EH (cell line): ENCODE measurements around the gene ARMC6.

ENCODE experiments used
- DNase-seq: peaks from one replicate; pipeline ENCODE4 v3.0.0-alpha.2; 2015; ENCODE audit warnings: low read depth

The ARMC6 gene

DNA sequence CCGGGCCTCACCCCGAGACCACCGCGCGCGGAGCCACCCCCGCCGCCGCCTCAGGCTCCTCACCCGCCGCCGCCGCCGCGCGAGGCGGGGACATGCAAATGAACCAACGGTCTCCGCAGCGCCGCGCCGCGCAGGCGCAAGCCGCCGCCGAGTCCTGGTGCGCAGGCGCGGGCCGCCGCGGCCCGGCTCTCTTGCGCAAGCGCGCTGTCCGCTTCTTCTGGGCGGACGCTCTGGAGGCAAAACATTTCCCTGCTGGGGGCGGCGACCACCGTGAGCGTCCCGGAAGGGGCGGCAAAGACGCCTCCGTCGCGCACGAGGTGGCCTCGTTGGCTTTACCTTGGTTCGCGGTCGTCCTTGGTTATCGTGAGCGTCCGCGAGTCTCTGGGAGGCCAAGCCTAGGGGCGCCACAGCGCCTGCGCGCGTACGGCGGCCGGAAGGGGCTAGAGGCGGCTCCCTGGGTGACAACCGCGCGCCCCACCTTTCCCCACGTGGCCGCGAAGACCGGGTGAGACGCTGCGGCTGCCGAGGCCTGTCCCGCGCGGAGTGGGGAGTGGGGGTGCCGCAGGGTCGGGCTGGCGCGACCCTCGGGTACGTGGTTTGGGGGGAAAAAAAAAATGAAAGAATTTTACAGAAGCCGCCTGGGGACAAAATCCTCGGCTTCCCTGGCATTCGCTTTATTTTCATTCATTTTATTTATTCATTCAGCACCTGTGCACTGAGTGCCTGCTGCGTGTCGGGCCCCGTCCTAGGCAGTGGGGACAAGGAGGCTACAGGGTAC, at the start of gene ARMC6, which contains the start of gene SUGP2:
Gene ARMC6, plus strand, starts transcription at position 178 of the 778 bp plus-strand sequence. CDS start 607 bp downstream, outside the sequence.
Gene SUGP2, minus strand, starts transcription at position 92 of the 778 bp plus-strand sequence. CDS start 2,446 bp downstream, outside the sequence.
- DNase-seq: peak; percentile 87

DNA sequence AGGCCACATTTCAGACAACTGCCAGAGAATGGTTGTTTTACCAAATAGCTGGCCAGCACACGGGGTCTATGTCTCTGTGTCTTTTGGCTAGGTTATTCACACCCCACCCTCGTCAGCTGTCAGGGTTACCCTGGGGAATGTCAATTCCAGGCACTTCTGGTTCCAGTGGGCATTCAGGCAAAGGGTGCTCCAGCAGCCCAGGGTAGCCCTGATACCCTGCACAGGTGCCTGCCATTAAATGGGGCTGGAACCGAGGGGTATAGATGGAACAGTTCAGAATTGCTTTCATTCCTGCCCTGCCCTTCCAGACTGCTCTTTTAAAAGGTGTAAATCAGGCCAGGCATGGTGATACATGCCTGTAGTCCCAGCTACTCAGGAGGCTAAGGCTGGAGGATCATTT, 49.2 kb upstream of the ARMC6 start:
- no peak for DNase-seq

DNA sequence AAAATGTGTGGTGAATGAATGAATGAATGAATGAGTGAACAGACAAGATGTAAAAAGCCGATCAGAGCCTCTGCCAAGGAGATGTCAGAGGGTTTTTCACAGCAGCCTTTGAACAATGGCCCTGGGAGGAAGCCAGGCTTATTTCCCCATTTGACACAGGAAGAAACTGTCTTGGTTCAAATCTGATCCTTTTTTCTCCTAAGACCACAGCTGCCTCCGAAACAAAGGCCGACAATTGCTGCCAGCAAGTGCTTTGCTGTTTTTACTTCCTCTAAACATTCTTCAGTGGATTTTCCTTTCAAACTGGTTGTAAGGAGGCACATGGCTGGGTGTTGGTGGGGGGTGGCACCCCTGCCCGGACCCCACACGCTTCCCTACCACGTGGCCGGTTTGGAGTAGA, 48.1 kb upstream of the ARMC6 start:
- no peak for DNase-seq

DNA sequence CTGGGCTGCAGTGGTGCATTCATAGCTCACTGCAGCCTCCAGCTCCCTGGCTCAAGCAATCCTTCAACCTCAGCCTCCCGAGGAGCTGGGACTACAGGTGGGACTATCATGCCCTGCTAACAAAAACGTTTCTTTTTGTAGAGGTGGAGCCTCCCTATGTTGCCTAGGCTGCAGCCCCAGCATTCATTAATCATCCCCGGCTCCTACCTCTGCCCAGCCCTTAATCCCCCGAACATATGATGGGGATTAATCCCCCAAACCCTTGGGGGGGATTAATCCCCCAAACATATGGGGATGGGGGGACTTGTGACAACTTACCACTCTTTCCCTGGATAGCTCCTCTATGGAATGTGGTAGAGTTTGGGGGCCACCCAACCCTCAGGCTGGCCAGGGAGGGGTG, 45.9 kb upstream of the ARMC6 start:
- DNase-seq: no peak

DNA sequence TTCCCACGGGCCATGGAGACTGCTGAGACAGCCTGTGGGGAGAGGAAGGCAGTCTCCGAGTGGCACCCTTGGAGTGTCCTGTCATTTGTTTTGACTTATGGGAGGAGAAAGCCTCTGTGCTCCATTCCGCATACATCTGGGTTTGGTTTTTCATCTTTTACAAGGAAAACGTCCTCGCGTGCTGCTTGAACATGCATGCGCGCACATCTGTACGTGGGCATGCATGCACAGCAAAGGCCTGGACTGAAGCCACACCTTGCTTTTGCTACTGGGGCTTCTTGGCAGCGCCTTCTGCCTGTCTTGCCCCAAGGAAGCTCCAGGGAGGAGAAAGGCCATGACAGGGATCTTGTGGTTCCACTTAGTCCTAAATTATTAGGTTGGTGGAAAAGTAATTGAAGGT, 44.1 kb upstream of the ARMC6 start:
- no peak for DNase-seq

DNA sequence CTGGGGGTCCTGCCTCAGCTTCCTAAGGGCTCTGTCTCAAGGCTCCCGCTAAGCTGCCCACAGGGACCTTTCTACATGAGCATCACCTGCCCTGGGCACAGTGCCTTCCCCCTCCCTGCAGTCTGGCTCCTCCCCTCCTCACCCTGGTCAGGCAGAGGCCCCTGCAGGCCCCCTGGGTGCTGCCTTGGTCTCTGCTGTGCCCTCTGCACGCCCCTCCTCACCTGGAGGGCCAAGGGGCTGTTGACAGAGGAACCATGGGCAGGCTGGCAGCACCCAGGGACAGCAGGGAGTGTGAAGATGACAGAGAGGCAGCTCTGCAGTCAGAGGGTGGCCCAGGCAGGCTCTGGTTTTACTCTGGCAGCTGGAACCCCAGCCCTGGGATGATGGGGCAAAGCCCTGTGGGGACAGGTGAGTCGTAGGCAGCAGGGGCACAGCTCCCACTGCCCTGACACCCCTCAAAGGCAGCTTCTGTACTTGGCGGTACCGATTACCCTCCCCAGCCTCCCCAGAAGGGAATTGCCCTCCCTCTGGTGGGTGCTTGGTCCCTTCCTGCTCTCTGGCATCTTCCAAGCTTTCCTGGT, 43.2 kb upstream of the ARMC6 start:
- no peak for DNase-seq

DNA sequence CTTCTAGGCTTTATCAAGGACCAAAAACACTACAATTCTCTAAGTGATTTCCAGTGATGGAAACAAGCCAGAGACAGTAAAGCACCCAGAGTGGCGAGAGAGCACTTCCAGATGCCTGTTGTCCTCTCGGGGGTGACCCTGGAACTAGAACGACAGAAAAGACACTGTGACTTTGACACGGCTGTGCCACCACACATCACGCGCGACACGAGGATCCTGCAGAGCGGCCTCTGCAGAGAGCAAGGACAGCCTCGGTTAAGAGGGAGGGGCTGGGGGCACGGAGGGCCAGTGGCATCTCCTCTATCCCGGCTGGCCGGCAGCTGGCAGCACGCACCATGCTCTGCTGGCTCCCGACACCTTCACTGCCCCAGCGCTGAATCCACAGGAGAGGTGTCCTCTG, 42.4 kb upstream of the ARMC6 start:
- DNase-seq: no peak

DNA sequence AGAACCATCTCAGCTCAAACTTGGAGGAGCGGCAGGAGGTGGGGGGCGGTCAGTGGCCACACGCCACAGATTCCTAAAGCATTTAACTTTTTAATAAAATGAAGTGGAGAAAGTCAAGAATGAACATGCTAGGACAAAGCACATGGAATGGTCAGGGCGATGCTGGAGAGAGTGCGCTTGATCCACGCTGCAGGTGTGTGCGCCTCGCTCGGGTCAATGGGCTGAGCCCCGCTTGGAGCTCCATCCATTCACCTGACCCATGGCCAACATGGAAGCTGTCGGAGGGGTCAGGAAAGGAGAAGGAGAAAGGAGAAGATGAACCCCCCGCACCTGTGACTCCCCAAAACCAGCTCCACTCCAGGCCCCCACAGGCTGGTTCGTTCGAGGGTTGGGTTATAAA, 41.9 kb upstream of the ARMC6 start:
- no peak for DNase-seq

DNA sequence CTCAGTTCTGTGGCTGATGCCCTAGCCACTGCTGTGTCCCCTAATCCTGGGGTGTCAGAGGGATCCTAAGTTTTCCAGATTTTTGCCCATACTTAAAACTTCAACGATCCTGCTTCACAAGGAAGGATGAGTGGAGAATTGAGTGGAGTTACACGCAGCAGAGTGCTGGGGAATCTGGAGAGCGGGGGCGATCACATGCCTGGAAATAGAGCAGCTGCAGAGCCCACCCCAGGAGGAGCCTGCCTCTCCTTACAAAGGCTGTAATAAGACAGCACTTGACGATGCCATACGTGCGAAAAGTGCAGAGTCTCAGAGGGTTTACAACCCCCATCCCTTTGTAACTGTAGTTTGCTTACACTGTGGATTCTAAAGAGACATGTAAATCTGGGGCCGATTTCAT, 40.7 kb upstream of the ARMC6 start:
- DNase-seq: no peak

DNA sequence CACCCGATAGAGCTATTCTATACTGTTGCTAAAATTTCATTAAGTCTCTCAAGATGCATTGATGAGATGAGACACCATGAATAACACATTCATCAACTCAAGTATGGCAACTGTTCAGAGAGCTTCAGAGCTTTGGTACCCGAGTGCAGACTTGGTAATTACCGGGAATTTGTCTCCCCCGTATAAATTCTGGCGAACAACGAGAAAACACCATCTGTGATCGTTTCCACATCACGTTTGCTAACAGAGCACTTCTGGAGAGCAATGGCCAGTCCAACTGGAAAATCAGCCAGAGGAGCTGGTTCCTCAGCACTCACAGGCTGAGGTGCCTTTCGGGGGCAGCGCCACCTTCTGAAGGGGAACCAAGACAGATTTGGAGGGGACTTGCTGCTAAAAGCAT, 40.3 kb upstream of the ARMC6 start:
- no peak for DNase-seq

DNA sequence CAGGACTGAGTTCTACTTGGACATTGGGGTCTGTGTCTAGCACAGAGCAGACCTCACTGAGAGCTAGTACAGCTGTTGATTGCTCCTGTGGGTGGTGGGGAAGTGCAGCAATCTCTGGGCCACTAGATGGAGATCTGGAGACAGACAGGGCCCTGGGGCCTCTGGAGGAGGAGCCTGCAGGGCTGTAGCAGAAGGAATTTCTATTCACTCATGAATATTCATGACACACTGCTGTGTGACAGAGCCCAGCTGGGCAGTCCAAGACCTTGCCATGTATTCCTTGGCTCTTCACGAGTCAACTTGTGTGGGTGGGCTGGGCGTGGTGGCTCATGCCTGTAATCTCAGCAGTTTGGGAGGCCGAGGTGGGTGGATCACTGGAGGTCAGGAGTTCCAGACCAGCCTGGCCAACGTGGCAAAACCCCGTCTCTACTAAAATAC, 37.6 kb upstream of the ARMC6 start:
- DNase-seq: peak; percentile 89

DNA sequence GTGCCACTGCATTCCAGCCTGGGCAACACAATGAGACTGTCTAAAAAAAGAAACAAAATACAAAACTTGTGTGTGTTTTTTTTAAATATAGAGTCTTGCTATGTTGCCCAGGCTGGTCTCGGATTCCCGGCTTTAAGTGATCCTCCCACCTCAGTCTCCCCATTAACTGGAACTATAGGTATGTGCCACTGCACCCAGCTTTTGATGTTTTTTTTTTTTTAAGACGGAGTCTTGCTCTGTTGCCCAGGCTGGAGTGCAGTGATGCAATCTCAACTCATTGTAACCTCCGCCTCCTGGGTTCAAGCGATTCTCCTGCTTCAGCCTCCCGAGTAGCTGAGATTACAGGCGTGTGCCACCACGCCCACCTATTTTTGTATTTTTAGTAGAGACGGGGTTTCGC, 37.1 kb upstream of the ARMC6 start:
- DNase-seq: no peak

DNA sequence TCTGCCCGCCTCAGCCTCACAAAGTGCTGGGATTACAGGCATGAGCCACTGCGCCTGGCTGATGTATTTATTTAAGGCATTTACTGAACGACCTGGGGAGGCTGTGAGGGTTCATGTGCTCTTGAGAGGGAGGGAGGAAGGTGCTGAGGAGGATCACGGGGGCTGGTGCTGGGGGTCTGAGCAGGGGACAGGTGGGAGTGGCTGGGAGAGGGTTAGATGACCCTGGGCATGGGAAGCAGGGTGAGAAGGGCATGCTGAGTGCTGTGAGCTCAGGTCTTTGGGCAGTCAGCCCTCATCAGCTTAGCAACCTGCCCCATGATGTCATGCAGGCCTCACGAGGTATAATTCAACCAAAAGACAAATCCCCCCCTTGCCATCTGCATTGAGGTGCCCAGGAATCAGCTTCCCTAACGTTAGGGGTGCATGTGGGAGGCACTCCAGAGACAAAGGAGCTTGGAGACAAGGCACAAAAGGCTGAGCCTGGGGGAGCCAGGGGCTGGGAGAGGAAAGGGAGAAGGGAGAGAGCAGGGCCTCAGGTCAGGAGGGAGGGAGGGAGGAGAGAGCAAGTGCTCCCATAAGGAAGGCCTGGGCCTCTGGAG, 36.5 kb upstream of the ARMC6 start:
- DNase-seq: no peak

DNA sequence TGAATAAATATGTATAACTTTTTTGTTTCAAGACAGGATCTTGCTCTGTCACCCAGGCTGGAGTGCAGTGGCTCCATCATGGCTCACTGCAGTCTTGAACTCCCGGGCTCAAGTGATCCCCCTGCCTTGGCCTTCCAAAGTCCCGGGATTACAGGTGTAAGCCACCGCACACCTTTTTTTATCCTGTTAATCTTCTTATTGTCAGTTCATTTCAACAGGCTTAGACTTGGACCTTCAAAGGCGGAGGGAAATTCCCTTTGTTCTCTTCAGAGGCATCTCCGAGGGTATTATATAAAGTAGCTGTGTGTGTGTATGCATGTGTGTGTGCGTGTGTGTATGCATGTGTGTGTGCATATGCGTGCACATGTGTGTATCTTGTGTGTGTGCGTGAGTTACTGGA, 35.1 kb upstream of the ARMC6 start:
- DNase-seq: no peak

DNA sequence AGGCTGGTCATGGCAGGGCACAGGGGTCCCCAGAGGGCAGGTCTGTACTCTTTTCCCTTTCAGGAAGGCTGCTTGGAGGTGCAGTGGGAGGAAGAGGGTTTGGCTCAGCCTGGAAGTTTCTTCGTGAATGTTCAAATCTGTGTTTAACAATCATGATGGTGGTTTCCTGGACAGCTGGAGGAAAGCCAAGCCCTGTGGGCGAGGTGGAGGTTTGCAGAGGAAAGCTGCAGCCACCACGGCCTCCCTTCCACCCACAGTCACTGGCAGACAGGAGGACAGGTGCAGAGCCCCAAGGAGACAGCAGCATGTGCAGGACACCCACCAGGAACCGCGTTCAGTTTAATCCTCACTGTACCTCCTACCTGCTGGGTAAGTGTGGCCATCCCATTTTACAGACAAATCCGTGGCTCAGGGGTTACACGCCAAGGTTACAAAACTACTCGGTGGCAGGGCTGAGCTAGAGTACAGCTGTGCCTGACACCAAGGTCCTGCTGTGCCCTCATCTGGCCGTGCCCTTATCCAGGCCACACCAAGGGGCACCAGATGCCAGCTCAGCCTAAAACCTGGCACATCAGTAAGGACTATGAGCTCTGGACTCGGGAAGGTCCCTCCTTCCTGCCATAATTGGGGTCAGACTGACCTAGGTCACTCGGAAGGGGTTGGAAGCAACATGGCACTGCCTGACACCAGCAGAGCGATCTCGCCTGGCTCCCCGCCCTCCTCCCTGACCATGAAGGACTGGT, 34.2 kb upstream of the ARMC6 start:
- DNase-seq: peak; percentile 55

DNA sequence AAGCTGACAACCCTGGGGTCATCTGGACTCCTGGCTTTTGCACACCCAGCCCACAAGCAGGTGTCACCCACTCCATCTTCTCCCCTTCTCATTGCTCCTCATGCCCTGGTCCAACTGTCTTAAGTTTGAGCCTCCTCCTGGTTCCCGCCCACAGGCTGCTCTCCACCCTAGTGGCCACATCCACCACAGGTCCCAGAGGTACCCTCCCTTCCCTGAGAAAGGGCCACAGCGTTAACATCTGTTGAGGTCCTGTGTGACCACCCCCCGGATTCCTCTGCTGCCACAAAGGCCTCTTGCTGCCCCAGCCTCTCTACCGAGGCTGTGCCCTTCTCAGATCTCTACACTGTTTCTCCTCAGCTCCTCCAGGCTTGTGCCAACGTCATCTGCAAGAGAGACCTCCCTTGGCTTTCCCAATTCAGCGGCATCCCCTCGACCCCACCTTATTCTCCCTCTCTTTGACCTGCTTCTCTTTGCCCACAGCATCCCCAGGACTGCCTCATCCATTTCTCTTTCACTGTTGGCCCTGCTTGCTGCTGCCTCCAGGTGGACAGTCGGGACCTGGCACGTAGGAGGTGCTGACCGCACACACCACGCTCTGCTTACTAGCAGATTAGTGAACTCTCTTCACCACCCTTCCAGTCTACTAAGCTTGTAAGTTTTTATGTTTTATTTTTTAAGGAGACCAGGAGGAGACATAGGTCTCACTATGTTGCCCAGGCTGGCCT, 33.3 kb upstream of the ARMC6 start:
- DNase-seq: peak; percentile 19

DNA sequence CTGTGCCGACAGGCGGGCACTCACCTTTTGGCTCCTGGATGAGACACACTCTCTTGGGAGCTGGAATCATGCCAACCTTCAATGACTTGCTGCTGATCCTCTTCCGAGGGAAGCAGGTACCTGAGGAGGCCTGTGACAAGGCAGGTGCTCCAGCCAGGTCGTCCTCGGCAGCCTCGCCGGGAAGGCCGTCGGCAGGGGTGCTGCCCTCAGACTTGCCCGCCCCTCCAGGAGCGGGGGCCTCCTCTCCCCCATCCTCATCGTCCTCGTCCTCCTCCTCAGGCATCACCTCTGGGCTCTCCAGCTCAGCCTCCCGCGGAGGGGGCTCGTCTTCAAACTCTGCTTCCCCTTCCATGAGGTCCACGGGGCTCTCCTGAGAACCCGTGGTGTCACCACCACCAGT, 29.3 kb upstream of the ARMC6 start:
- DNase-seq: no peak

DNA sequence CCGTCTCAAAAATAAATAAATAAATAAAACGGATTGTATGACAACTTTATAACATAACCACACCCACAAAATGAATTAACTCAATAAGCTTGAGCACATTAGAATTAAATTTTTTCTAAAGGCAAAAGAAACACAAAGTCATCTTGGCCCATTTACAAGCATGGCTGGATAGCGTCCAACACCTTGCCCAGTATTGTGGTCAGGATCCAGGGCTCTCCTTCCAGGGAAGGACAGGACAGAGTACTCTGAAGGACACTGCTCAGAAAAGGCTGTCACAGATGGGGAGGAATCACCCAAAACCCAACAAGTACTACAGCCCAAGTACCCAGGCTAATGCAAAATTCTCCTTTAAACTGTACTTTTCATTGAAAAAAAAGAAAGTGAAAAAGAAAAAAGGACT, 27.2 kb upstream of the ARMC6 start:
- peak; percentile 29 for DNase-seq

DNA sequence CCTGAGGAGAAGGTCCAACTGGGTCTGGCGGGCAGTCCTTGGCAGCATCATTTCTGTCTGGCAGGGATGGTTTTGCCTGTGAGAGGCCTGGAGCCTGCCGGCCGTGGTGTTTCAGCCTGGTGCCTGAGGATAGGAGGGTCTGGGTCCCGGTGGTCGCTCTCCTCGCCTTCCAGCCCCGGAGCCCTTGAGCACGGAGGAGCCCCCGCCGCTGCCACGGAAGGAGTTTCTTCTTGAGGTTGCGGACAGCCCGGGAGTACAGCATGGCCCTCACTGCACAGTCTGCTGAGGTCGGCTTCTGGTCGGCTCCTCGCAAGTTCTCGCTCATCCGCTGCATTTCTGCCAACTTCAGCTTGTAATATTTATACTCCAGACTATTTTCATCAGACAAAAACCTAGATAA, 23.5 kb upstream of the ARMC6 start:
- DNase-seq: no peak

DNA sequence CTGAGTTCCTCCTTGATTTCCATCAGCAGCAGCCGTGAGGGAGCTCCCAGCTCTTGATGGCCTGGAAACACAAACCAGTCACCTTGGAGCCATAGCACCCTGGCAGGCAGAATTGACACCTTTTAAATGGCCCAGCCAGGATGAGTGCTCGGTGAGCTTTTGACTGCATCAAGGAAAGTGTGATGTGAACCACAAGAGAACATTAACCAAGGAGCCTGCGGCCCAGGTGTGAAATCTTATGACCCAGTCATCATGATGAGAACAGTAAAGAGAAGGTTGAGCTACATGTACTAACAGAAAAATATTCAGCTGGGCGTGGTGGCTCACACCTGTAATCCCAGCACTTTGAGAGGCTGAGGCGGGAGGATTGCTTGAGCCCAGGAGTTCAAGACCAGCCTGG, 22.9 kb upstream of the ARMC6 start:
- no peak for DNase-seq

DNA sequence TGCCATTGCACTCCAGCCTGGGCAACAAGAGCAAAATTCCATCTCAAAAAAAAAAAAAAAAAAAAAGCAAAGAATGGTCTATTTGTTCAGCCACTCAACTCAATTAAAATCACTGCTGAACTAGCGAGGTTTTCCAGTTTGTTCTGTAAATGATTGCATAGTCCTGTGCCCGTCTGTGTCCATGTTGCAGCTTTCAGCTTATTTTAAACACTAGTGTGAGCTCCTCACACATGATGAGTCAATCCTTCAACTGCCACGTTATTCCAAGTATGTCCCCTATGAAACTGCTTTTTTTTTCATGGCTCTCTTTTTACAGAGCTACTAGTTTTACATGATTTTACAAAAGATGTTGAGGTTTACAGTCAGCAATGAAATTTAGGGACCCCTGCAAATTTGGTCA, 12.3 kb upstream of the ARMC6 start:
- peak; percentile 89 for DNase-seq

DNA sequence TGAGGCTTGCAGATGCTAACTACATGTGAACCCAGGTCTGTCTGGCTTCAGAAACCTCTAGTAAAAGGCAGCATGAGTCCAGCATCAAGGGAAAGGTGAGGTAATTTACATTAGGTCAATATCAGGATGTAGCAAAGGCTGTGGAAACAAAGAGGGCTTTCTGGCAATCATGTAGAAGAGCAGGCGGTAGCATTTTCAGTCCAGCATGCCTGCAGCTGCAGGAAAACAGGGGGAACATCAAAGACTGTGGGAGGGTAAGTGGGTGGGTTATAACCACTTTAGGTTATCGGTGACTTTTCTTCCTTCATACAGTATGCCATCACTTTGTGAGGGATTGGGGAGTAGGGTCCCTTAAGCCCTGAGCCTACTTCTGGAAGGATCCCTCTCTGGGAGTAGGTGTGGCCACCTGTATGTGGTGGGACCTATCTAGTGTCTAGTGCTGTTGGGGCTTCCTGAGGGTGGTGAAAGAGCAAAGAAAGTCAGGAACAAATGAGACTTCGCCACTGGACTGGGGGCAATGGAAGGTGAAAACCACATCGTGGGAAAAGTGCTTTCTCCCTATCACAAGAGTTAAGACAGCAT, 10.9 kb upstream of the ARMC6 start:
- DNase-seq: no peak
